GM19467 (cell line): ENCODE results near the gene MAL.
A peak's percentile ranks its signal among the peaks of the same experiment; 100 is the strongest.

ENCODE experiments used
- ATAC-seq: cut with Tn5 transposase; IDR thresholded peaks from one replicate; pipeline ENCODE4 v1.9.1; 2021; ENCODE audit warnings: mild to moderate bottlenecking, moderate library complexity; ENCODE audit not compliant: unreplicated experiment

Gene MAL

DNA sequence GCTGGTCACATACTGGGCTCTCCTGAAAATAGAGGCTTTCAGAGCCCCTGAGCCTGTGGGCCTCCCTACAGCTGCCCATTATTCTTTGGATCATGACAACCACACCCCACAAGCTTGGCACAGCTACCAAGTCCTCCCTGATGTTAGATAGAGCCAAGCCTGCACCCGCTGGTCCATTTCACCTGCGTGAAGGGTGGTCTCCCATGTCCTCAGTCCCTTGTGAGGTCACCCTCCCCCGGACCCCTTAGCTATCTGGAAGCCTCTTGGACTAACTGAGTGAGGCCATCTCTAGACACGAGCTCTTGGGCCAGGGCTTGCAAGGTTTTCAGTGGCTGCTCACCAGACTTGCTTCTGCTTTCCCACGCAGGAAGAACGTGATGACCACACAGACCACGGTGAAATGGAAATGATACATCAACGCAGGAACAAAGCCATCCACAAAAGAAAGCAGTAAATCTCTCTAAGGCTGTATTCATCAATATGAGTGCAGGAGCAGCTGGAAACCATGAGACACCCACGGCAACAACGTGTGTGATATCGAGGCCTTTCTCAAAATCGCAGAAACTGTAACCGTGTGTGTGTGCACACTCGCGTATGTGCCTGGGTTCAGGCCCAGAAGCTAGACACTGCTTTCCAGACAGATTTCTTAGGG, 10.1 kb upstream of the MAL start:
- ATAC-seq, result no peak

DNA sequence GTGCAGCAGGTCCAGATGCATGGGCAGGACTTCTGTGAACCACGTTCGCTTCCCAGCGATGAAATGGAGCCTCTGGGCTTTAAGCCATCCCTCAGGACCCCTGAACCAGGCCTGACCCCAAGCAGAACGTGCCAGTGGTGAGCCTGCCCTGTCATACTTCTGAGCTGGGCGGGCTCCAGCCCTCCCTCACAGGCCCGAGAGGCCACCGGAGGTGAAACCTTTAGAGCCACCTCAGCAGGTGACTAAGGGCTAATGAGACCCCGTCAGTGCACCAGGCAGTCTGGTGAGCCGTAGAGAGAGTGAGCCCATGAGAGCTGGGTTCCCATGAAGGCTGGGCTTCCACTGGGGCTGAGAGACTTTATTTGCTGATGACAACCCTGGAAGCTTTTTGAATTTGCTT, 8.9 kb upstream of the MAL start:
- ATAC-seq, result no peak

DNA sequence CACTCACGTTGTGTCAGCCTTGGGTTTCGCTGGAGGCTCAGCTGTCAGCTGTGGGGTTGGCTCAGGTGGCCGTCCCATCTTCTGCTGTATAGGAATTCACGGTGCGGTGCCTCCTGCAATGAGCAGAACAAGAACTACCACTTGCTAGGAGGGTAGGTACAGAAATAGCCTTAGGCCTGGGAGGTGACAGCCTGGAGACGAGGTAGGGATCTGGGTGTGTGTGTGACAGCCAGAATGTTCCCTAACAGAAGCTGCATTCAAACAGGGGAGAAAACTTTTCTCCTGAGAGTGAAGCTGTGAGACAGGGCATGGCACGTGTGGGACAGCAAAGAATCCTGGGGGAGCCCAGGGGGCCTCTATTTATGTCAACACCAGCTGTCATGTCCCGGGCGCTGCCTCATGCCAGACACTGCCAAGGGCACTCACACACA, 8.4 kb upstream of the MAL start:
- ATAC-seq, result no peak

DNA sequence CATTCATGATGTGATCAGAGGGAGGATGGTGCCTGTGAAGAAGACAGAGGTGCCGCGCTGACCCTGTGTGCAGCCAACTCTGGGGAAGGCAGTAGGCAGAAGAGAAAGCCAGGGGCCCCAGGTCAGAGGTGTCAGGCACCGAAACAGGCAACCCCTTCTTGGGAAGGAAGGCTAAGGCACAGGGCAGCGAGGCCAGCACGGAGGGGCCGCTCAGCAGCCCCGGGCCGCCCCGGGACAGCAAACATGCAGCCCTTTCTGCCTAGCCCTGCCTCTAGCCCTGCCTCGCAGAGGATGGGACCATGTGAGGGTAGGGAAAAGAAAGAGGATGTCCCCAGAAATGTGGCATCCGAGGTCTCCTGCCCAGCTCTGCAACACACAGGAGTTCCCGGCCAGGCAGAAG, 7.7 kb upstream of the MAL start:
- no peak for ATAC-seq

DNA sequence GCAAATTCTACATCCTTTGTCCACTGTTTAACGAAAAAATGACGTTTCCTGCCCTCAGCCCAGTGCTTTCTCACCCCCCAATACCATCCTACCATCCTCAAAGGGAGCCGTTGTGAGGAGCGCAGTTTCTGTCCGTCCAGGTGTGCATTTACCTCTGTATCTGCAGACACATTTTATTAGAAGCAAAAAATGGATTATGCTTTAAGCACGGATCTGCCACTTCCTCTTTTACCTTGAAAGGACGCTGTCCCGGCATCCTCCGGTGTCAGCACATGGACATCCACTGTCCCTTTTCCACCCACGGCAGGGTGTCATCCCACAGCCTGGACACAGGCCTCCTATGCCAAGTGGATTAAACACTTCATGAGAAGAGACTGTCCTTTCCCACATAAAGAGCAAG, 7.2 kb upstream of the MAL start:
- no peak for ATAC-seq

DNA sequence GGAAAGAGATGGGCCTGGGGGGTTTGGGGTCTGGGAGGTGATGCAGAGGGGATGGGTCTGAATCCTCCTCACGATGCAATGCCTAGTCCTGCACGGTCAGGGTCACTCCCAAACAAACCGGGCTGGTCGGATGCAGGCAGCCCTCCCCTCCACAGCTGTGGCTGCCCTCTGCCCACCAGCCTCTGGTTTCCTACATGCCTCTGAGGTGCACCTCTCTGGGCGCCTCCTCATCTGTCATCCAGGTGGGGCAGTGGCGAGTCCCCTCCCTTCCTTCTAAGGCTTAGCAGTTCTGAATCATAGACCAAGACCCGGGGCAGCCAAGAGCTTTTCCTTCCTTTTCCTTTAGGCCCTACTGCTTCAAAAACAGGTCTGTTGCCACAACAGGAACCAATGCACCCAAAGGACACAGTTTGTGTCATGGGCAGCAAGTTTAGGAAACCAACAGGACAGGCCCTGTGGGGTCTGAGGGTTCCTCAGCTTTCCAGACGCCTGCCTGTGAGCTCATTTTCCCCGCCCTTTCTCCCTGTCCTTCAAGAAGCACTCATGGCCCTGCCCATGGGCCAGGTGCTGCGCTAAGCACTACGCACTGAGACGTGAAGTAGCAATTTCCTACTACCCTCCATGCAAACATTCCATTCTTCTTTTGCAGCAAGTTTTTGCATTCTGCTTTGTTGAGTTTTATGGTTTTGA, 6.5 kb upstream of the MAL start:
- no peak for ATAC-seq

DNA sequence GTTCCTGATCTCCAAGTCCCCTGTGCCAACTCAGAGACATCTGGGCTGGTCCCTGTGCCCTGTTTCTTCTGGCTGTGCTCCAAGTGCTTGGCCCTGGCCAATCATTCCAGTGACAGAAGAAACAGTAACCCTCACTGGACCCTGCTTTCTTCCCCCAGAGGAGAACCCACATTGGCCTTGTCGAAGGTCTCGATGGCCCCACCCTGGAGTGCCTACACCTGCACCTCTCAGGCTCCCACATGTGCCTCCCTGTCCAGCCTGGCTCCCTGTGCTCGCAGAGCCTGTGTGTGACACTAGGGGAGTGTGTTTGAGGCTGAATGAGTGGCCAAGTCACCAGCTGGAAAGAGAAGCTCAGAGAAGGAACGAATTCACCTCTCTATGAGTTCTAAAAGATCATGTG, 5.9 kb upstream of the MAL start:
- no peak for ATAC-seq

DNA sequence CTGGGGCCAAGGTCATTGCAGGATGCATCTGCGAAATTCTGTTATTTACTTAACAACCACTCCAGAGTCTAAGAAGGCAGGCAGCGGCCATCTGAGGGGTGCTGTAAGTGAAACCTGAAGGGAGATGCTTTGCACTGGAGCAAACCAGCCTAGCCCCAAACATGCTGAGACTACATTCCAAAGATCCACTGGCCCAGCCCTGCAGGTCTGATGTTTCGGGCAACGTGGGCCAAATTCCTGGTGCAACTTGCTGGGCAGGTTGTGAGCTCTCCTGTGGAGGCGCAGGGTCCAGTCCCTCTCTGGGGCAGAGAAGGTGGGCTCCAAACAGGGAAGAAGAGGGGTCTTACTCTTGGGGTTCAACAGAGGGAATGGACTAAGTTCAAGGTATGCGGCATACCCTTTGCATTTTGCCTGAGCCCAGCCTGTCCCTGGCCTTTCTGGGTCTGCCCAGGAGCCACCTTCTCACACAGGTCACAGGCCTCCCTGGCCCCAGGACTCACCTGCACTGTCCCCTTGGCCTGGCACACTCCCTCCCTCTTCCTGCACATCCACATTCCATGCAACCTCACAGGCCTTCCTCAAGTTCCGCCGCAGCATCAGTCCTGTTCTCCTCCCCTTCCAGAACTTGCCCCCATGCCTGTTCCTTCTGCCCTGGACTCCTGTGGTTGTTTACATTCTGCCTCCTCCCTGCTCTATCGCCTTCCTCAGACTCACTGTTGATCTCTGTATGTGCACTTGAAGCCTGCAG, 5.1 kb upstream of the MAL start:
- ATAC-seq, result no peak

GRCh38 chr2:95021023-95021416, 4.5 kb upstream of the MAL start:
- no peak for ATAC-seq

- no peak for ATAC-seq
Measured at GRCh38 chr2:95021847-95022246, 3.7 kb upstream of the MAL start.

DNA sequence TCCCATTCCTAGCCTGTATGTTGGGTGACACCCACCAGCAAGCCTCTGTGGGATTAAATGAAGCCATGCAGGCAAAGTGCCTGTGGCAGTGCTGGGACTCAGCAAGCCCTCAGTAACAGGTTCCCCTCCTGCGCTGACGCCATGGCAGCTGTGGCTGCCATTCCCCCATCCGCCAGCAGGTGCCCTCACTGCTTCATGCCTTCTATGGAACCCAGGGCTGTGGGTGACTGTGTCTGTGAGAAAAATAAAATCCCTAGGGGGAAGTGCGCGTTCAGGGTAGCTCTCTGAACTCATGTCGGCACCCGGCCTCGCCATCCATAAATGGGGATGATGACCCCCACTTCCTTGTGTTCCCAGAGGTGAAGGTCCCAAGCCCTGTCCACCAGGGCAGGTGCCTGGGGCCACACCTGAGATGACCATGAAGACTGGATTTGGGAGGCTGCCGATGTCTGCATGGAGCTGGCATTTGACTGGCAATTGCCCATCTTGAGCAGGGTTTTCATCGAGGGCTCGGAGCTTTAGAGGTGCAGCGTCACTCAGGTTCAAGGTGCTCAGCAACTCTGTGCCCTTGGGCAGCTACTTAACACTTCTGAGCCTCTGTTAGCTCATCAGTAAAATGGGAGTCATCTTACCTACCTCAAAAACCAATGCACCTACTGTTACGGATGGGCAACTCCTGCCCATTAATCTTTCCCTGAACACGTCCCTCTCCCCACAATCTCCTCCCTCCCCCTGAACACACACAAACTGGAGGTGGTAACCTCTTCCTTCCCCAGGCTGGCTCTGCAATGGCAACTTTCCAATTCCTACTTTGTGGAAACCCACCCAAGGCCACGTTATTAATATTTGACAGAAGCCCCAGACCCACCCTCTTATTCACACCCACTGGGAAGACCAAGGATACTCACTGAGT, 2.9 kb upstream of the MAL start:
- peak; percentile 81 for ATAC-seq

DNA sequence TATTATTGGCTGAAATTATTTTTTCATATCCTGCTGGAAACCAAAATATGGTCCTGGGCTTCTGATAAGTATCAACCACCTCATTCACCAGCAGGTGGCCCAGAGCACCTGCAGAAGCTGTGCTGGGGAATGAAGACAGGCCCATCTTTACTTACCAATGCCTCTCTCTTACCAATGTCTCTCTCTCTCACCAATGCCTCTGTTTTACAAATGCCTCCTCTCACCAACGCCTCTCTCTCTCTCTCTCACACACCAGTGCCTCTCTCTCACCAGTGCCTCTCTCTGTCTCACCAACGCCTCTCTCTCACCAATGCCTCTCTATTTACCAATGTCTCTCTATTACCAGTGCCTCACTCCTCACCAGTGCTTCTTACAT, 2.3 kb upstream of the MAL start:
- ATAC-seq, result no peak

GRCh38 chr2:95024371-95024770, 1.1 kb upstream of the MAL start:
- ATAC-seq, result no peak

DNA sequence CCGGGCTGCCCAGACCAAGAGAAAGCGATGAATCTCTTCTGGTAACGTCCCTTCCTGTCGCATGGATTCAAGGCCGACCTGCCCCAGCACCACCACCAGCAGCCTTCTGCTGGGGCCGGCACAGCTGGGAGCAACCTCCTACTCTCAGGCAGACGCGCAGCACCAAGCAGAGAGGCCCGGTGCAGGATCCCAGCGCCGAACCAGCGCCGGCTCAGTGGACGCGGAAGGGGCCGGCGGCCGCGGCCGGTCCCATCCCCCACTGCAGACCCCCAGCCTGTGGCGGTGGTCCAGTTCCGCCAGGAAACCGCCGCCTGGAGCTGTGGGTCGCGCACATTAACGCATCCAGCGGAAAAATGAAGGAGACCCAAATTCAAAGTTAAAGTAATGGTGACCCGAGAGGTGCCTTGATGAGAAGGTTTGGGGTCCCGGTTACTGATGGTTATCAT, 525 bp upstream of the MAL start:
- no peak for ATAC-seq

GRCh38 chr2:95026471-95027368, 1.2 kb downstream of the MAL start:
- ATAC-seq, result no peak

- ATAC-seq, result no peak
Measured at GRCh38 chr2:95027369-95027720, 1.8 kb downstream of the MAL start.

- ATAC-seq, result no peak
Measured at GRCh38 chr2:95029898-95030341, 4.4 kb downstream of the MAL start.

GRCh38 chr2:95030496-95030895, 5.0 kb downstream of the MAL start:
- no peak for ATAC-seq

DNA sequence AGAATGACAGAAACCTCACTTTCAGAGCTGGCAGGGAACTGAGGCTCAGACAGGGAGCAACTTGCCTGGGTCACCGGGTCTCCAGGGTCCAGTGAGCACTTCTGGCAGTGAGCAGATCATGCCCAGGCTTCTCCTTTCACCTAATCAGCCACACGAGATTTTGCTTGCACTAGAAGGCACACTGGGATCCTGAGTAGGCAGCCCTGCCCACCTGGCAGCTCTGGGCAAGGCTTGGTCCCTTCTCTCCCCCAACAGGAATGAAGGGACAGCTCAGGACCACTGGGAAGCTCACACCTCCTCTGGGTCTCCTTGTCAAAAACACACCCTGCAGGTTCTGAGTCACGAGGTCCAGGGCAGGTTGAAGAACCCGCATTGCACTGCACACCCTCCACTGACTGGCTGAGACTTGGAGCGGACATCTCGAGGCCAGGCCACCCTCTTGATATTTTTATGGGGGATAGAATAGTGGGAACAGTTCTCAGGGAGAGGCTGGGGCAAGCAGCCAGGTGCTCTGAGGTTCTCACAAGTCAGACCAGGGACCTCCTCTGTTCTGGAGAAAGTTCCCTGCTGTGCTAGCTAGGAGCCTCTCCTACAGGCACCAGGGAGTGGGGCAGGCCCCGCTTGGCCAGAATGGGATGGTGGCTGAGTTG, 5.7 kb downstream of the MAL start:
- no peak for ATAC-seq

GRCh38 chr2:95031726-95032116, 6.2 kb downstream of the MAL start:
- ATAC-seq, result no peak
